ENCODE results near the gene TDRD6. TPM values are rescaled to one million over a fixed set of nuclear protein-coding genes. Genes with fewer than 3 reads are reported as not detected.

The TDRD6 gene
- total RNA-seq, 4 donors from 2014 or later: 0.88 to 1.8 (median 1.4) TPM

- Histone ChIP-seq H3K4me1 (no peaks in the 10 kb centered on the region), H3K36me3 (no peaks in the 10 kb centered on the region), H3K27ac (no peak overlapping the region), H3K27me3 (no peaks in the 10 kb centered on the region), H3K9me3 (no peaks in the 10 kb centered on the region), H3K4me3 (replicated peaks in 1 of 3) (no peak overlapping the region)
- whole genome bisulfite sequencing, 2 donors: 83 to 91% methylated on average over 1 of the region's 1 CpG
- intact Hi-C loops (cut with DNase I): no loop called here
- no peak for DNase-seq
- TF ChIP-seq CTCF (IDR thresholded peaks at IDR 0.05) (no peak), POLR2A (IDR thresholded peaks at IDR 0.05) (no peak)
Observed at GRCh38 chr6:46711491-46711890, 23.8 kb downstream of the TDRD6 start.

- Histone ChIP-seq H3K4me3 (replicated peaks in 1 of 3) (no peak overlapping the region), H3K9me3 (no peaks in the 10 kb centered on the region), H3K27ac (no peak overlapping the region), H3K4me1 (no peaks in the 10 kb centered on the region), H3K27me3 (no peaks in the 10 kb centered on the region), H3K36me3 (no peaks in the 10 kb centered on the region)
- no peak for TF ChIP-seq POLR2A (IDR thresholded peaks at IDR 0.05)
- no peak for TF ChIP-seq CTCF (IDR thresholded peaks at IDR 0.05)
- intact Hi-C loops (cut with DNase I): no loop called here
- DNase-seq: no peak
Observed at GRCh38 chr6:46715141-46715540, 27.5 kb downstream of the TDRD6 start.

GRCh38 chr6:46719099-46719498, 31.4 kb downstream of the TDRD6 start:
- no peak for TF ChIP-seq POLR2A (IDR thresholded peaks at IDR 0.05)
- no peaks in the 10 kb centered on the region for H3K36me3 ChIP-seq
- H3K4me1 ChIP-seq: no peaks in the 10 kb centered on the region
- intact Hi-C loops (cut with DNase I): no loop called here
- H3K9me3 ChIP-seq: no peaks in the 10 kb centered on the region
- DNase-seq: no peak
- no peaks in the 10 kb centered on the region for H3K27me3 ChIP-seq
- no peak overlapping the region for H3K4me3 ChIP-seq (replicated peaks in 1 of 3)
- 68 to 100% methylated on average over 1 of the region's 1 CpG for WGBS, 2 donors
- H3K27ac ChIP-seq: no peak overlapping the region

DNA sequence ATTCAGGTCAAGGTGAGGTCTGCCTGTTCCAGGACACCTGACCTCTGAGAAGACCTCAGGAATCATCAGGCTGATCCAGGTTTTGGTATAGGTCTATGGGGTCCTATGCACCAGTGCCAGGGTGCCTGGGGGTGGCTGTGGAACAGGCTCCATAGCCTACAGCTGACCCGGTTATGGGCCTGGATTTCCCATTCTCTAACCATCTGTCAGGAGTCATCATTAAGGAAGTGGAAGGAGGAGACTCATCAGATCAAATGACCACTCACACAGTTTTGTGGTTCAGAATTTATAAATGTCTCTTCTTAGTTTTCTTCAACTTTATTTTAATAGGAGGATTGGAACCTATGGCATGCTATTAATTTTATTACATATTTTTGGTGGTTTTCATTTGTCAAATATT, 32.7 kb downstream of the TDRD6 start:
- TF ChIP-seq POLR2A (IDR thresholded peaks at IDR 0.05) (no peak), CTCF (IDR thresholded peaks at IDR 0.05) (no peak)
- intact Hi-C loops (cut with DNase I): no loop called here
- 85 to 94% methylated on average over 1 of the region's 1 CpG for WGBS, 2 donors

GRCh38 chr6:46729787-46730326, 42.2 kb downstream of the TDRD6 start:
- no peaks in the 10 kb centered on the region for H3K9me3 ChIP-seq
- no peak for DNase-seq
- H3K4me1 ChIP-seq: peaks cover 0 to 10% of the 10 kb centered on the region in 2 donors
- WGBS, 2 donors: 90 to 100% methylated on average over 1 of the region's 1 CpG
- no peak for TF ChIP-seq POLR2A (IDR thresholded peaks at IDR 0.05)
- no peak for TF ChIP-seq CTCF (IDR thresholded peaks at IDR 0.05)
- H3K27ac ChIP-seq: no peak overlapping the region
- H3K36me3 ChIP-seq: no peaks in the 10 kb centered on the region
- H3K4me3 ChIP-seq (replicated peaks in 1 of 3): no peak overlapping the region
- H3K27me3 ChIP-seq: no peaks in the 10 kb centered on the region
- intact Hi-C loops (cut with DNase I): no loop called here

More for the DNA sequence above, 32.7 kb downstream of the TDRD6 start:
- DNase-seq: no peak
- Histone ChIP-seq H3K27ac (no peak overlapping the region), H3K4me1 (no peaks in the 10 kb centered on the region), H3K4me3 (replicated peaks in 1 of 3) (no peak overlapping the region), H3K36me3 (no peaks in the 10 kb centered on the region), H3K27me3 (no peaks in the 10 kb centered on the region), H3K9me3 (no peaks in the 10 kb centered on the region)

Data from thyroid gland (tissue), 4 donors.